Stimulated activated CD8-positive, alpha-beta memory T cell treated with anti-CD3 and anti-CD28 coated beads, Interleukin-4, amount 100 ng/mL, for 48 hours (primary cell): ENCODE measurements around the gene DLGAP1.
"Not testable (repeated sequence)": the region's sequence is repeated elsewhere in the genome, so short reads cannot be mapped to it uniquely, and the experiment has no call there.

ENCODE experiments used
- DNase-seq: peaks from one replicate; pipeline ENCODE4 v3.0.0-alpha.2; 2020

DLGAP1 gene

GRCh38 chr18:4384932-4385331 is 70.2 kb downstream of the DLGAP1 start:
- DNase-seq = no peak

- DNase-seq = no peak
Measured at GRCh38 chr18:4374564-4374963, 80.5 kb downstream of the DLGAP1 start.

- DNase-seq = no peak
Measured at GRCh38 chr18:4369705-4370104, 85.4 kb downstream of the DLGAP1 start.

- DNase-seq = no peak
Measured at GRCh38 chr18:4360221-4360715, 94.8 kb downstream of the DLGAP1 start.

- DNase-seq = no peak
Measured at GRCh38 chr18:4358618-4359017, 96.5 kb downstream of the DLGAP1 start.

GRCh38 chr18:4357579-4357978 is 97.5 kb downstream of the DLGAP1 start:
- DNase-seq = no peak

- DNase-seq = no peak
Measured at GRCh38 chr18:4356929-4357328, 98.2 kb downstream of the DLGAP1 start.

GRCh38 chr18:4353853-4354418 is 101.2 kb downstream of the DLGAP1 start:
- no peak for DNase-seq

GRCh38 chr18:4352746-4353551 is 102.2 kb downstream of the DLGAP1 start:
- no peak for DNase-seq

- DNase-seq = no peak
Measured at GRCh38 chr18:4351005-4351404, 104.1 kb downstream of the DLGAP1 start.

- DNase-seq = no peak
Measured at GRCh38 chr18:4335386-4335785, 119.7 kb downstream of the DLGAP1 start.

GRCh38 chr18:4333043-4333442 is 122.1 kb downstream of the DLGAP1 start:
- no peak for DNase-seq

GRCh38 chr18:4319738-4320677 is 135.1 kb downstream of the DLGAP1 start:
- no peak for DNase-seq

- no peak for DNase-seq
Measured at GRCh38 chr18:4318311-4318710, 136.8 kb downstream of the DLGAP1 start.

GRCh38 chr18:4311945-4312344 is 143.2 kb downstream of the DLGAP1 start:
- not testable (repeated sequence) for DNase-seq

GRCh38 chr18:4311136-4311535 is 144.0 kb downstream of the DLGAP1 start:
- DNase-seq = no peak

GRCh38 chr18:4309227-4309626 is 145.9 kb downstream of the DLGAP1 start:
- DNase-seq = no peak

- DNase-seq = no peak
Measured at GRCh38 chr18:4308576-4308975, 146.5 kb downstream of the DLGAP1 start.

GRCh38 chr18:4299395-4299794 is 155.7 kb downstream of the DLGAP1 start:
- DNase-seq = no peak

- DNase-seq = no peak
Measured at GRCh38 chr18:4293337-4293736, 161.8 kb downstream of the DLGAP1 start.

- no peak for DNase-seq
Measured at GRCh38 chr18:4292696-4293095, 162.4 kb downstream of the DLGAP1 start.

- not testable (repeated sequence) for DNase-seq
Measured at GRCh38 chr18:4287340-4287739, 167.8 kb downstream of the DLGAP1 start.

- DNase-seq = no peak
Measured at GRCh38 chr18:4286256-4286655, 168.9 kb downstream of the DLGAP1 start.
